Prostate gland (tissue), 2 donors: ENCODE results near the gene SIX3. TPM values are rescaled to one million over a fixed set of nuclear protein-coding genes. Genes with fewer than 3 reads are reported as not detected.

Source experiments
- DNase-seq: peaks from one replicate; pipeline ENCODE4 v3.0.0-alpha.2; 2019; ENCODE audit warnings: low spot score
- H3K27ac ChIP-seq, 2 donors: fragments of 200-600 bp; sonication (generic); 2 replicates each; pipeline ENCODE4 v1.5.1; 2017 to 2019
- H3K27me3 ChIP-seq: fragments of 200-600 bp; sonication (generic); replicated peaks from 2 replicates; pipeline ENCODE4 v1.5.1; 2019; ENCODE audit not compliant: insufficient read depth
- H3K36me3 ChIP-seq, 2 donors: fragments of 200-600 bp; sonication (generic); 1 replicate in 1 of 2; 2 replicates in 1 of 2; pipeline versions ENCODE4 v1.5.1 to v1.8.1; 2017 to 2019
- H3K4me1 ChIP-seq: fragments of 200-600 bp; sonication (generic); replicated peaks from 2 replicates; pipeline ENCODE4 v1.5.1; 2019
- H3K4me3 ChIP-seq, 2 donors: fragments of 200-600 bp; sonication (generic); 2 replicates each; pipeline ENCODE4 v1.5.1; 2017 to 2019
- H3K9me3 ChIP-seq: fragments of 200-600 bp; sonication (generic); 2 replicates; pipeline ENCODE4 v1.5.1; 2017
- POLR2A ChIP-seq: fragments of 450-650 bp; IDR thresholded peaks from one replicate; pipeline ENCODE4 v1.6.1; 2016; ENCODE audit warnings: antibody characterized with exemption, mild to moderate bottlenecking
- POLR2AphosphoS5 ChIP-seq: sonication (generic); formaldehyde crosslinking; IDR thresholded peaks from one replicate; pipeline ENCODE4 v1.6.1; 2017; ENCODE audit warnings: antibody characterized with exemption
- WGBS: methylation state at CpG from one replicate; pipeline ENCODE4 v1.1.5; 2018; 5-methylcytosine and 5-hydroxymethylcytosine counted together
- intact Hi-C: fragments of 100-400 bp; cut with DNase I; formaldehyde crosslinking; loops from one replicate; pipeline ENCODE4 v1.14.2; 2022
- total RNA-seq, 2 donors: library from RNA; depleted of rRNA; stranded (reverse); fragments of >200 nt; gene quantifications; one replicate each; pipeline ENCODE4 v1.1.0, GENCODE V29; 2016
- TF ChIP-seq, protein P1 (sequence below), 4 experiments: fragments of 200-600 bp in 2 of 4; fragments of 450-650 bp in 2 of 4; sonication (generic) in 2 of 4; IDR thresholded peaks; 1 replicate in 3 of 4; 2 replicates in 1 of 4; pipeline ENCODE4 v1.5.1; 2016 to 2019; ENCODE audit warnings: antibody characterized with exemption in 4 of 4, mild to moderate bottlenecking in 2 of 4, moderate library complexity in 2 of 4

The SIX3 gene
- total RNA-seq, 2 donors from 2014 or later: not detected

DNA sequence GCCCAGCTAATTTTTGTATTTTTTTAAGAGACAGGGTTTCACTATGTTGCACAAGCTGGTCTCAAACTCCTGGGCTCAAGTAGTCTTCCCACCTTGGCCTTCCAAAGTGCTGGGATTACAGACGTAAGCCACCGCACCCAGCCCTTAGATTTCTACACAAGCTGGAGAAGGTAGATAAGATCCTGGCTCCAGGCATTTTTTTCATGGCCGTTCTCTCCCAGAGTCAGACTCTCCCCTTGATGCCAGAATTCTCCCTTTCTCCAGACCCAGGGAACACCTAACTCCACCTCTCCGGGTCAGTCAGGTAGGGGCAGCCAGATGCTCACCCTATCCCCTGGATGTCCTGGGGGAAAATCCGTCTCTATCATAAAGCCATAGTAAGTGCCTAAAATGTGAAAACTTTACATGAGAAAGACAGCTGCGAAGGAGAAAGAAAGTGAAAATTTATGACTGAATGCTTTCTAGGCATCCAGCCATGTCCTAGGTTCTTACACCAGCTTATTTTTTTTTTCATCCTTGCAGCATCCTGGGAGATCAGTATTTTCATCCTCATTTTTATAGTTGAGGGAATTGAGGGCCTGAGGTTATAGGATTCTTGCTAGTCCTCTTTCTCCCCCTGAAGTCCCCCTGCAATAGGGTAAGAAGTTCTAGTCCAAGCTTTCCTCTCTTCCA lies 16.3 kb downstream of the SIX3 start:
- intact Hi-C loops: loop anchor here (5.0 kb wide), 1 partner anchor 565 kb away; no protein-coding TSS in a partner anchor
- no peak for DNase-seq
- no peaks in the 10 kb centered on the region for H3K36me3 ChIP-seq
- no peak overlapping the region for H3K27ac ChIP-seq
- WGBS: 46% methylated on average over 6 of the region's 6 CpGs
- H3K4me1 ChIP-seq: peaks cover 8% of the 10 kb centered on the region
- no peaks in the 10 kb centered on the region for H3K9me3 ChIP-seq
- H3K4me3 ChIP-seq: no peak overlapping the region
- TF ChIP-seq POLR2A (no peak), POLR2AphosphoS5 (no peak)
- TF ChIP-seq, protein P1, sequence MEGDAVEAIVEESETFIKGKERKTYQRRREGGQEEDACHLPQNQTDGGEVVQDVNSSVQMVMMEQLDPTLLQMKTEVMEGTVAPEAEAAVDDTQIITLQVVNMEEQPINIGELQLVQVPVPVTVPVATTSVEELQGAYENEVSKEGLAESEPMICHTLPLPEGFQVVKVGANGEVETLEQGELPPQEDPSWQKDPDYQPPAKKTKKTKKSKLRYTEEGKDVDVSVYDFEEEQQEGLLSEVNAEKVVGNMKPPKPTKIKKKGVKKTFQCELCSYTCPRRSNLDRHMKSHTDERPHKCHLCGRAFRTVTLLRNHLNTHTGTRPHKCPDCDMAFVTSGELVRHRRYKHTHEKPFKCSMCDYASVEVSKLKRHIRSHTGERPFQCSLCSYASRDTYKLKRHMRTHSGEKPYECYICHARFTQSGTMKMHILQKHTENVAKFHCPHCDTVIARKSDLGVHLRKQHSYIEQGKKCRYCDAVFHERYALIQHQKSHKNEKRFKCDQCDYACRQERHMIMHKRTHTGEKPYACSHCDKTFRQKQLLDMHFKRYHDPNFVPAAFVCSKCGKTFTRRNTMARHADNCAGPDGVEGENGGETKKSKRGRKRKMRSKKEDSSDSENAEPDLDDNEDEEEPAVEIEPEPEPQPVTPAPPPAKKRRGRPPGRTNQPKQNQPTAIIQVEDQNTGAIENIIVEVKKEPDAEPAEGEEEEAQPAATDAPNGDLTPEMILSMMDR (IDR thresholded peaks at IDR 0.05): no peak
- peaks cover 17% of the 10 kb centered on the region for H3K27me3 ChIP-seq

DNA sequence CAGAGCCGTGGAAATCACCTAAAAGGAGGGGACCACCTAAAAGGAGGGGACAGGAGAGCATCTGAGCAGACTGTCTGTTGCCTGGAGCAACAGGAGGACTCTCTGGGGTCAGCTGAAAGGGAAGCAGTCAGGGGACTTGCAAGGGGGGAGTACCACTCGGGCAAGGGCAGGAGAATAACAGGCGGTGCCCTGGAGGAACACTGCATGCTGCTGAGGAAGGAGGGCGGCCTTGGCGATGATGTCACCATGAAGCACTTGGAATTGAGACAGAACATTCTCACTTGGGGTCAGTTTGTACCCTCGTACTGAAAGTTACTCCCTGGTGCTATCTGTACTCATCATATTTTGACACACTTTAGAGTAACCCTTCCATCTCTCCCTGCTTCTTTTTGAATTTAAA lies 18.4 kb downstream of the SIX3 start:
- Histone ChIP-seq H3K27me3 (peaks cover 4% of the 10 kb centered on the region), H3K27ac (no peak overlapping the region), H3K4me1 (peaks cover 7% of the 10 kb centered on the region), H3K36me3 (no peaks in the 10 kb centered on the region), H3K9me3 (no peaks in the 10 kb centered on the region), H3K4me3 (no peak overlapping the region)
- no peak for TF ChIP-seq POLR2AphosphoS5
- TF ChIP-seq POLR2A: no peak
- TF ChIP-seq, protein P1 (IDR thresholded peaks at IDR 0.05): no peak
- no peak for DNase-seq
- intact Hi-C loops: loop anchor here (5.0 kb wide), 1 partner anchor 568 kb away; no protein-coding TSS in a partner anchor
- 57% methylated on average over 6 of the region's 6 CpGs for WGBS

DNA sequence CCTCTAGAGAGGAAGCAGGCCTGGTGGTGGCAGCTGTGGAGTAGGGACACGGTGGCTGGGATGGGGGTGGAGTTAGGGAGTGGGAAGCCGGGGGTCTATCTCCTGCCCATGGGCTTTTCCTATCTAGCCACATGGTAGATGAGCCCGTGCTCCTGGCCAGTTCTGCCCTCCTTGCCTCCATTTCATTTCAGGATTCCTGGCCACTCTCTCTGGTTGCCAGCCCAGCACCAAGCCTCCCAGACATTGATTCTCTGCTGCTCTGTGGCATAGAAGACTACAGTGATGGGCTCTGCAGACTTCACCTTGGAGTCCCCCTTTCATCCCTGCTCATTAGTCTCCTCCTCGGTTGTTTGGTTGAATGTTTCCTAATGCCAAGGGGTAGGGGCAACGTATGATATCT lies 19.4 kb downstream of the SIX3 start:
- Histone ChIP-seq H3K4me3 (no peak overlapping the region), H3K4me1 (no peaks in the 10 kb centered on the region), H3K9me3 (no peaks in the 10 kb centered on the region), H3K27ac (no peak overlapping the region), H3K36me3 (no peaks in the 10 kb centered on the region), H3K27me3 (no peaks in the 10 kb centered on the region)
- TF ChIP-seq POLR2AphosphoS5 (no peak), POLR2A (no peak)
- TF ChIP-seq, protein P1 (IDR thresholded peaks at IDR 0.05): no peak
- intact Hi-C loops: no loop called here
- WGBS: 87% methylated on average over 5 of the region's 5 CpGs
- DNase-seq: no peak

DNA sequence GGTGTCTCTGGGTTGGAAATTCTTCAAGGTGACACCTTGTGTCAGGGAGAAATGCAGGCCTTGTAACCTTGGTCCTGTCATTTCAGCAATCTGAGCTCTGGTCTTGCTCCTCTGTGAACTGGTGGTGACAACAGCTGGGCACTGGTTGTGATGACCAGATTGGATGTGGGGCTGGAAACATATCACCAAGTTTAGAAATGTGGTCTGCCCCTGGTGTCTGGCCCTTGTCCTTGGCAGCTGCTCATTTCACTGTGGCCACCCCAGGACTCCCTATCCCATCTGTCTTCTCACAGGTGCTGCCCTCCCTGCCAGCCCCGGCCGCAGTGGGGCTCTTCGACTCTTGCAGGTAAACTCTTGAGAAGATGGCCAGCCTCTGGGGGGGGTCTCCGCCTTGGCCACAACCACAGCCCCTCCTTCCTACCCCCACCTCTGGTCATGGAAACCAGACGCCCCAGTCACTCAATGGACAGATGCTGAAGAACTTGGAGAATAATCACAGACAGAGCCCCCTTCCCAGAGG lies 20.7 kb downstream of the SIX3 start:
- Histone ChIP-seq H3K9me3 (no peaks in the 10 kb centered on the region), H3K27me3 (no peaks in the 10 kb centered on the region), H3K27ac (no peak overlapping the region), H3K4me3 (no peak overlapping the region), H3K36me3 (no peaks in the 10 kb centered on the region), H3K4me1 (no peaks in the 10 kb centered on the region)
- no peak for TF ChIP-seq POLR2AphosphoS5
- TF ChIP-seq POLR2A: no peak
- TF ChIP-seq, protein P1 (IDR thresholded peaks at IDR 0.05): no peak
- intact Hi-C loops: no loop called here
- DNase-seq: no peak
- WGBS: 89% methylated on average over 4 of the region's 5 CpGs

DNA sequence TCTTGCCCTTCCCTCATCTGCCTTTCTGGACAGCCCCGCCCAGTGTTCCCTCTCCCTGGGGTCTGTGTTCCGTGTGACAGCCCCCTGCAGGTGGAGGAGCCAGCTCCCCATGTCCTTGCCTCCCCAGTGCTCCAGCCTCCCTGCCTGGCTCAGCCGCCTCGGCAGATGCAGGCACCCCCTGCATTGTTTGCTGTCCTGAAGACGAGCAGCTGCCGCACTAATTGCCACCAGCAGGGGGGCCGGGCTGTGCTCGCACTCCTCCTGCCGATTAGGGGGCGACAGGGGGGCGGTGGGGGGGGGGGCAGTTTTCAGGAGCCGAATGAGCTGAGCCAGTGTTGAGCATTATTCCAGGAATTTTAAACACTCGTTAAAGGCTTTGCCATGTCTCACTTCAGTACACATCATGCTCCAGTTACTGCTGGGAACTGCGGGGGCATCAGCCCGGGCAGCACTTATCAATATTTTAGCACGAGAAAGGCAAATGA lies 23.3 kb downstream of the SIX3 start:
- no peak for DNase-seq
- WGBS: 16% methylated on average over 15 of the region's 16 CpGs
- no peak overlapping the region for H3K4me3 ChIP-seq
- H3K36me3 ChIP-seq: no peaks in the 10 kb centered on the region
- H3K27ac ChIP-seq: no peak overlapping the region
- TF ChIP-seq POLR2AphosphoS5 (no peak), POLR2A (no peak)
- TF ChIP-seq, protein P1 (IDR thresholded peaks at IDR 0.05): no peak
- H3K4me1 ChIP-seq: no peaks in the 10 kb centered on the region
- intact Hi-C loops: no loop called here
- H3K9me3 ChIP-seq: no peaks in the 10 kb centered on the region
- H3K27me3 ChIP-seq: no peaks in the 10 kb centered on the region
